GM12801 (cell line): ENCODE results near the gene RNF208.

Source experiments
- CTCF ChIP-seq: IDR thresholded peaks from one replicate; pipeline ENCODE4 v1.5.1; 2011; ENCODE audit warnings: control low read depth; ENCODE audit not compliant: insufficient read length; ENCODE audit errors: extremely low read depth

The RNF208 gene

DNA sequence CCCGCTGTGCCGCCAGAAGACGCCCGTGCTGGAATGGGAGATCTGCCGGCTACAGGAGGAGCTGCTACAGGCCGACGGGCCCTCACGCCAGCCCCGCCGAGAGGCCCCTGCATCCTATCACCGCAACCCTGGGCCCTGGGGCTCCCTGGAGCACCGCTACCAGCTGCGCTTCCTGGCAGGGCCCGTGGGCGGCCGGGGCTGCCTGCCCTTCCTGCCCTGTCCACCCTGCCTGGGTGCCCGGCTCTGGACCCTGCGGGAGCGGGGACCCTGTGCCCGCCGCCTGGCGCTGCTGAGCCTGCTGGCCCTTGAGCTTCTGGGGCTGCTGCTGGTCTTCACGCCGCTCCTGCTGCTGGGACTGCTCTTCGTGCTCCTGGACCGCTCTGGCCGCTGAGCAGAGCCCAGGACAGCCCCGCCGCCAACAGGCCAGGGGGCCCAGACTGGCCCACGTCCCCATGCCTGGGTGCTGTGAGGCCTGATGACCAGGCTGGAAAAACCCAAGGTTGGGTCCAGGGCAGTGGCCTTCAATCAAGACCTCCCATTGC is 3.8 kb downstream of the RNF208 start:
- TF ChIP-seq CTCF, result no peak

DNA sequence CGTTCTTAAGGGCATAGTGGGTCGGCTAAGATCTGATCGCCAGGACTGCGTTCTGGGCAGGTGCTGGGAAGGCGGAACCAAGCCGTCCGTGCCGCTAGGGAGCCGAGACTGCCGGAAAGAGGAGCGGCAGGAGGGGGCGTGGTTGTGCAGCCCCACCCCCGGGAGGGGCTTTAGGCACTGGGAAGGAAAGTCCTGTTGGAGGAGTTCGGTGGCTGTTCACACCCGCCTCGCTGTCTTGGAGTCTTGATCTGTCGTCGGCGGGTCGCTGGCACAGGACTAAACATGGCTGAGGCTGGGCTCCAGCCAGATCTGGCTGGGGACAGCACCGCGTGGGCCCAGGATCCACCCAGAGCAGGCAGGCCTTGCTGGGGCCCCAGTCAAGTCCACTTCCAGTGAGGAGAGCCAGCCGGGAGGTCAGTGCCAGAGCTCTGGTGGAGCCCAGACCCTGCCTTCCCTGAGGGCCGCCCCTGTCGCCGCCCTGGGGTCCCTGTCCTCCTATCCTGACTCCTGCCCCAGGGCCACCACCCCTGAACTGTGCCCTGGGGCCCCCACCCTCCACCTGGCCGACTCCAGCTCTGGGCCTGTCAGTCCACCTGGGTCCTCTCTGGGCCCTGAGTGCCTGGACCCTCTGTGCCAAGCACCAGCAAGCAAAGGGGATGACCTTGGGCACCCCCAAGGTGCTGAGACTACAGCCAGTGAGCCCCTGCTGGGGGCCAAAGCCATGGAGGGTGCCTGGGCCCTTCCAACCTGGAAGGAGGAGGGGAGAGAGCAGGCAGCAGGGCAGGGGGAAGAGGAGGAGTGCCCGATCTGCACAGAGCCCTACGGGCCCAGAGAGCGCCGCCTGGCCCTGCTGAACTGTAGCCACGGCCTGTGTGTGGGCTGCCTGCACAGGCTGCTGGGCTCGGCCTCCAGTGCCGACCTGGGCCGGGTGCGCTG is 4.5 kb downstream of the RNF208 start:
- no peak for TF ChIP-seq CTCF

- no peak for TF ChIP-seq CTCF
Observed at GRCh38 chr9:137216188-137216965, 5.7 kb downstream of the RNF208 start.

DNA sequence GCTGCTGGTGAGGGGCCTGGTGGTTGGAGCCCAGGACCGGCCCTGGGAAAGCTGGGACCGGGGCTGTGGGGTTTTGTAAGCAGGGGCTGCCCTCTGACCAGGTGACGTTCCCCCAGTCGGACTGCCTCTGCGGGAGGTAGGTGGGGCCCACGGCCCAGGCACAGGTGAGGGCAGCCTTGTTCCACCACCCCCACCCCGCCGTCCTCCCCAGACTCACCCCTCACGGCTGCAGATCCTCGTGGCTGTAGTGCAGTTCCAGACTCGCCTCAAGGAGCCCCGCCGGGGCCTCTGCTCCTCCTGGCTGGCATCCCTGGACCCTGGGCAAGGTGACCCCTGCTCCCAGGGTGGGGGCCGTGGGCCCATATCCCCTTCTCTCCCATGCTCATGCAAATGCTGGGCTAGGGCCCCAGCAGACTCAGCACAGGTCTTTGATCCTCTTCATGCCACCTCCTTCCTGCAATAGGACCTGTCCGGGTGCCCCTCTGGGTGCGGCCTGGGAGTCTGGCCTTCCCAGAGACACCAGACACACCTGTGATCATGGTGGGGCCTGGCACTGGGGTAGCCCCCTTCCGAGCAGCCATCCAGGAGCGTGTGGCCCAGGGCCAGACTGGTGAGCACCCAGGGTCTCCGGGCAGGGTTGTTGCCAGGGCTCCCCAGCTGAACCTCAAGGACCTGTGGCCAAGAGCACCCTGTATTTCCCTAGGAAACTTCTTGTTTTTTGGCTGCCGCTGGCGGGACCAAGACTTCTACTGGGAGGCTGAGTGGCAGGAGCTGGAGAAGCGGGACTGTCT is 6.6 kb downstream of the RNF208 start:
- TF ChIP-seq CTCF, result no peak

DNA sequence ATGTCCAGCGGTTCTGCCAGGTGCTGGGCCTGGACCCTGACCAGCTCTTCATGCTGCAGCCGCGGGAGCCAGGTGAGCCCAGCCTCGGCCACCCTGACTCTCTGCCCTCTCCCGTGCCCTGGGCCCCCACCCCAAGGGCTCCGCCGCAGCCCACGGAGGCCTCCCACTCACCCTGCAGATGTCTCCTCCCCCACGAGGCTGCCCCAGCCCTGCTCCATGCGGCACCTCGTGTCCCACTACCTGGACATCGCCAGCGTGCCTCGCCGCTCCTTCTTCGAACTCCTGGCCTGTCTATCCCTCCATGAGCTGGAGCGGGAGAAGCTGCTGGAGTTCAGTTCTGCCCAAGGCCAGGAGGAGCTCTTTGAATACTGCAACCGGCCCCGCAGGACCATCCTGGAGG is 7.4 kb downstream of the RNF208 start:
- no peak for TF ChIP-seq CTCF

- no peak for TF ChIP-seq CTCF
Observed at GRCh38 chr9:137213160-137214060, 8.6 kb downstream of the RNF208 start.
